Measurements from ENCODE around the gene B3GNT8. TPM values are rescaled to one million over a fixed set of nuclear protein-coding genes. Genes with fewer than 3 reads are reported as not detected.
"Not testable (repeated sequence)": the region's sequence is repeated elsewhere in the genome, so short reads cannot be mapped to it uniquely, and the experiment has no call there.

Gene B3GNT8
- total RNA-seq (2014; rRNA removed; shearing (Covaris generic)): not detected in 2 replicates
- not detected in 2 replicates for polyA plus RNA-seq (2015; cell fraction: cytosol; rRNA removed)
- polyA plus RNA-seq (2015; cell fraction: nucleus; rRNA removed): not detected in 2 replicates

- no peak for DNase-seq (ENCODE audit: low read depth)
Observed at GRCh38 chr19:41426952-41427646, at the start of gene B3GNT8. B3GNT8 (minus strand) TSS chr19:41427374; CDS start chr19:41426778, 596 bp downstream.

GRCh38 chr19:41476583-41476982, 49.4 kb upstream of the B3GNT8 start:
- DNase-seq (ENCODE audit: low read depth): no peak

- DNase-seq (ENCODE audit: low read depth): not testable (repeated sequence)
Observed at GRCh38 chr19:41463257-41464256, 36.4 kb upstream of the B3GNT8 start.

GRCh38 chr19:41462497-41462896, 35.3 kb upstream of the B3GNT8 start:
- DNase-seq (ENCODE audit: low read depth): no peak

GRCh38 chr19:41457241-41457640, 30.1 kb upstream of the B3GNT8 start:
- no peak for DNase-seq (ENCODE audit: low read depth)

- DNase-seq (ENCODE audit: low read depth): no peak
Observed at GRCh38 chr19:41456342-41456918, 29.3 kb upstream of the B3GNT8 start.

GRCh38 chr19:41455936-41456335, 28.8 kb upstream of the B3GNT8 start:
- no peak for DNase-seq (ENCODE audit: low read depth)

GRCh38 chr19:41452584-41453275, 25.6 kb upstream of the B3GNT8 start:
- no peak for DNase-seq (ENCODE audit: low read depth)

GRCh38 chr19:41449865-41450178, 22.6 kb upstream of the B3GNT8 start:
- DNase-seq (ENCODE audit: low read depth): no peak

GRCh38 chr19:41449079-41449864, 22.1 kb upstream of the B3GNT8 start:
- DNase-seq (ENCODE audit: low read depth): peak; percentile 73

GRCh38 chr19:41447732-41448332, 20.7 kb upstream of the B3GNT8 start:
- no peak for DNase-seq (ENCODE audit: low read depth)

GRCh38 chr19:41445575-41445974, 18.4 kb upstream of the B3GNT8 start:
- no peak for DNase-seq (ENCODE audit: low read depth)

GRCh38 chr19:41443813-41444455, 16.8 kb upstream of the B3GNT8 start:
- DNase-seq (ENCODE audit: low read depth): no peak

- no peak for DNase-seq (ENCODE audit: low read depth)
Observed at GRCh38 chr19:41442473-41443355, 15.5 kb upstream of the B3GNT8 start, which contains the start of gene ERICH4. ERICH4 (plus strand) TSS chr19:41443156; CDS start chr19:41443170, 14 bp downstream.

- no peak for DNase-seq (ENCODE audit: low read depth)
Observed at GRCh38 chr19:41441321-41441945, 14.3 kb upstream of the B3GNT8 start.

- peak; percentile 97 for DNase-seq (ENCODE audit: low read depth)
Observed at GRCh38 chr19:41439441-41440222, 12.5 kb upstream of the B3GNT8 start, which contains the start of gene DMAC2. DMAC2 (minus strand) TSS chr19:41439912; CDS start chr19:41439899, 13 bp downstream.

Data from HT1080 (cell line).